MM.1S (cell line): ENCODE measurements around the gene NOA1.

Experiments
- DNase-seq: peaks from one replicate; pipeline ENCODE4 v3.0.0-alpha.2; 2015
- H2AFZ ChIP-seq: fragments of 300-600 bp; sonication (generic); 2 replicates; pipeline ENCODE4 v1.6.0; 2016; ENCODE audit warnings: antibody characterized with exemption, low read length
- H3F3A ChIP-seq: fragments of 300-600 bp; sonication (generic); 2 replicates; pipeline ENCODE4 v1.6.1; 2016; ENCODE audit warnings: mild to moderate bottlenecking, antibody characterized with exemption, low read length, moderate library complexity, mixed read lengths; ENCODE audit not compliant: insufficient read depth
- H3K27ac ChIP-seq: fragments of 300-600 bp; sonication (generic); 2 replicates; pipeline ENCODE4 v1.5.1; 2016; ENCODE audit warnings: mild to moderate bottlenecking, low read length
- H3K27me3 ChIP-seq: fragments of 300-600 bp; sonication (generic); replicated peaks from 2 replicates; pipeline ENCODE4 v1.6.0; 2016; ENCODE audit warnings: low read length; ENCODE audit not compliant: insufficient read depth
- H3K36me3 ChIP-seq: fragments of 300-600 bp; sonication (generic); replicated peaks from 2 replicates; pipeline ENCODE4 v1.6.1; 2016; ENCODE audit warnings: mild to moderate bottlenecking, low read length, mixed read lengths; ENCODE audit not compliant: insufficient read depth
- H3K4me1 ChIP-seq: fragments of 300-600 bp; sonication (generic); 2 replicates; pipeline ENCODE4 v1.6.1; 2016; ENCODE audit warnings: low read length, mixed read lengths
- H3K4me2 ChIP-seq: fragments of 300-600 bp; sonication (generic); 2 replicates; pipeline ENCODE4 v1.6.0; 2016; ENCODE audit warnings: low read depth, low read length
- H3K4me3 ChIP-seq: fragments of 300-600 bp; sonication (generic); 2 replicates; pipeline ENCODE4 v1.5.1; 2016; ENCODE audit warnings: low read length, mixed read lengths
- H3K79me2 ChIP-seq: fragments of 300-600 bp; sonication (generic); 2 replicates; pipeline ENCODE4 v1.6.1; 2016; ENCODE audit warnings: mixed run types, low read length, mixed read lengths
- H3K9ac ChIP-seq: fragments of 300-600 bp; sonication (generic); 2 replicates; pipeline ENCODE4 v1.6.1; 2016; ENCODE audit warnings: low read length, mixed read lengths
- H3K9me2 ChIP-seq: fragments of 300-600 bp; sonication (generic); replicated peaks from 2 replicates; pipeline ENCODE4 v1.6.1; 2016; ENCODE audit warnings: mild to moderate bottlenecking, low read length, mixed read lengths; ENCODE audit not compliant: insufficient read depth
- H3K9me3 ChIP-seq: fragments of 300-600 bp; sonication (generic); replicated peaks from 2 replicates; pipeline ENCODE4 v1.6.1; 2016; ENCODE audit warnings: mild to moderate bottlenecking, low read length, mixed read lengths; ENCODE audit not compliant: insufficient read depth
- H4K20me1 ChIP-seq: fragments of 300-600 bp; sonication (generic); 2 replicates; pipeline ENCODE4 v1.6.1; 2016; ENCODE audit warnings: mild to moderate bottlenecking, low read length, moderate library complexity, mixed read lengths; ENCODE audit not compliant: insufficient read depth
- EZH2 ChIP-seq: fragments of 300-600 bp; sonication (generic); optimal IDR thresholded peaks from 2 replicates; pipeline ENCODE3; 2017; ENCODE audit warnings: low read depth, mild to moderate bottlenecking, antibody characterized with exemption, low read length, mixed read lengths
- EZH2phosphoT487 ChIP-seq: fragments of 300-600 bp; sonication (generic); IDR thresholded peaks from 2 replicates; pipeline ENCODE4 v1.6.1; 2018; ENCODE audit warnings: antibody characterized with exemption, low read length
- TF ChIP-seq, protein P1 (sequence below): fragments of 300-600 bp; sonication (generic); IDR thresholded peaks from 2 replicates; pipeline ENCODE4 v1.5.1; 2016; ENCODE audit warnings: antibody characterized with exemption, low read length, mixed read lengths

NOA1 gene

GRCh38 chr4:56914336-56914735 lies 63.1 kb downstream of the NOA1 start:
- Histone ChIP-seq H3K4me3 (no peak overlapping the region), H3K79me2 (peaks cover 93% of the 10 kb centered on the region), H3K4me2 (no peak overlapping the region), H3K27ac (no peak overlapping the region), H3K36me3 (no peaks in the 10 kb centered on the region), H3K9ac (no peak overlapping the region), H3K9me2 (no peaks in the 10 kb centered on the region), H3K27me3 (no peaks in the 10 kb centered on the region), H4K20me1 (0 out of 2 replicates have a peak, but pooled peaks cover 3% of the 10 kb centered on the region), H3K4me1 (peaks cover 14% of the 10 kb centered on the region; the same call in 1 of the 2 replicates), H3K9me3 (no peaks in the 10 kb centered on the region), H3F3A (peaks cover under 1% of the 10 kb centered on the region; the same call in 1 of the 2 replicates), H2AFZ (no peak overlapping the region)
- TF ChIP-seq, protein P1, sequence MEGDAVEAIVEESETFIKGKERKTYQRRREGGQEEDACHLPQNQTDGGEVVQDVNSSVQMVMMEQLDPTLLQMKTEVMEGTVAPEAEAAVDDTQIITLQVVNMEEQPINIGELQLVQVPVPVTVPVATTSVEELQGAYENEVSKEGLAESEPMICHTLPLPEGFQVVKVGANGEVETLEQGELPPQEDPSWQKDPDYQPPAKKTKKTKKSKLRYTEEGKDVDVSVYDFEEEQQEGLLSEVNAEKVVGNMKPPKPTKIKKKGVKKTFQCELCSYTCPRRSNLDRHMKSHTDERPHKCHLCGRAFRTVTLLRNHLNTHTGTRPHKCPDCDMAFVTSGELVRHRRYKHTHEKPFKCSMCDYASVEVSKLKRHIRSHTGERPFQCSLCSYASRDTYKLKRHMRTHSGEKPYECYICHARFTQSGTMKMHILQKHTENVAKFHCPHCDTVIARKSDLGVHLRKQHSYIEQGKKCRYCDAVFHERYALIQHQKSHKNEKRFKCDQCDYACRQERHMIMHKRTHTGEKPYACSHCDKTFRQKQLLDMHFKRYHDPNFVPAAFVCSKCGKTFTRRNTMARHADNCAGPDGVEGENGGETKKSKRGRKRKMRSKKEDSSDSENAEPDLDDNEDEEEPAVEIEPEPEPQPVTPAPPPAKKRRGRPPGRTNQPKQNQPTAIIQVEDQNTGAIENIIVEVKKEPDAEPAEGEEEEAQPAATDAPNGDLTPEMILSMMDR = no peak
- TF ChIP-seq EZH2phosphoT487 (no peak), EZH2 (no peak)
- DNase-seq = no peak
